Fibroblast of lung (primary cell): ENCODE results near the gene FAM136A. TPM values are rescaled to one million over a fixed set of nuclear protein-coding genes. Genes with fewer than 3 reads are reported as not detected.

Experiments
- DNase-seq, 2 donors: peaks; one replicate each; pipeline versions ENCODE4 v3.0.0 to v3.0.0-alpha.2; 2010; ENCODE audit warnings: low read depth in 2 of 2
- H2AFZ ChIP-seq: 2 replicates; pipeline ENCODE4 v1.5.1; 2012; ENCODE audit warnings: low read length, control low read depth, inconsistent platforms
- H3K27ac ChIP-seq: 2 replicates; pipeline ENCODE4 v1.5.1; 2011; ENCODE audit warnings: low read length, control low read depth; ENCODE audit not compliant: insufficient read depth
- H3K27me3 ChIP-seq: 2 replicates; pipeline ENCODE4 v1.5.1; 2011; ENCODE audit warnings: mild to moderate bottlenecking, low read length; ENCODE audit not compliant: control insufficient read depth, insufficient read depth
- H3K36me3 ChIP-seq: 2 replicates; pipeline ENCODE4 v1.5.1; 2011; ENCODE audit warnings: low read length; ENCODE audit not compliant: control insufficient read depth, insufficient read depth
- H3K4me1 ChIP-seq: 2 replicates; pipeline ENCODE4 v1.5.1; 2011; ENCODE audit warnings: low read length; ENCODE audit not compliant: control insufficient read depth, insufficient read depth; ENCODE audit errors: extremely low read depth
- H3K4me2 ChIP-seq: 2 replicates; pipeline ENCODE4 v1.5.1; 2011; ENCODE audit warnings: low read length, control low read depth; ENCODE audit not compliant: insufficient read depth; ENCODE audit errors: extremely low read depth
- H3K4me3 ChIP-seq, 4 experiments: fragments of 200-600 bp in 1 of 4; sonication (generic) in 1 of 4; replicated peaks in 1 of 4; 2 replicates each; pipeline ENCODE4 v1.5.1; 2011 to 2016; ENCODE audit warnings: low read length in 4 of 4, low read depth in 3 of 4, mild to moderate bottlenecking in 3 of 4, control low read depth in 2 of 4, inconsistent platforms in 1 of 4, mixed read lengths in 1 of 4; ENCODE audit not compliant: insufficient read depth in 1 of 4; ENCODE audit errors: control extremely low read depth in 1 of 4
- H3K79me2 ChIP-seq: 2 replicates; pipeline ENCODE4 v1.5.1; 2012; ENCODE audit warnings: mild to moderate bottlenecking, low read length, inconsistent platforms; ENCODE audit not compliant: control insufficient read depth, insufficient read depth
- H3K9ac ChIP-seq: 2 replicates; pipeline ENCODE4 v1.5.1; 2011; ENCODE audit warnings: mild to moderate bottlenecking, low read length, control low read depth; ENCODE audit not compliant: insufficient read depth
- H3K9me3 ChIP-seq: 2 replicates; pipeline ENCODE4 v1.5.1; 2012; ENCODE audit warnings: low read depth, low read length; ENCODE audit not compliant: control insufficient read depth, insufficient read depth
- H4K20me1 ChIP-seq: 2 replicates; pipeline ENCODE4 v1.5.1; 2011; ENCODE audit warnings: low read length; ENCODE audit not compliant: control insufficient read depth, insufficient read depth; ENCODE audit errors: extremely low read depth
- CTCF ChIP-seq, 2 donors: IDR thresholded peaks in 1 of 2; conservative IDR thresholded peaks in 1 of 2; 1 replicate in 1 of 2; 2 replicates in 1 of 2; pipeline ENCODE4 v1.5.1; 2011 to 2012; ENCODE audit warnings: low read length in 2 of 2, control low read depth in 1 of 2, inconsistent platforms in 1 of 2, low read depth in 1 of 2, mild to moderate bottlenecking in 1 of 2
- EZH2 ChIP-seq: IDR thresholded peaks from 2 replicates; pipeline ENCODE4 v1.5.1; 2012; ENCODE audit warnings: low read length, control low read depth, mild to moderate bottlenecking; ENCODE audit errors: missing control alignments
- polyA plus RNA-seq, 2 donors: library from polyadenylated mRNA; depleted of rRNA in 1 of 2; stranded (reverse) in 1 of 2; unstranded in 1 of 2; fragments of >200 nt; gene quantifications; 2 replicates each; pipeline ENCODE4 v1.2.1, GENCODE V29; 2011 to 2012; ENCODE audit warnings: missing spikeins in 1 of 2
- total RNA-seq: library from RNA; depleted of rRNA; stranded (reverse); fragments of >200 nt; gene quantifications from 2 replicates; pipeline ENCODE4 v1.2.1, GENCODE V29; 2014

The FAM136A gene
- total and polyA plus RNA-seq, 2 donors (not counting 1 experiment from before 2014, with no cell fraction given), result 15.7 to 31.2 TPM

GRCh38 chr2:70255637-70256314 lies 46.1 kb downstream of the FAM136A start:
- no peak for DNase-seq
- Histone ChIP-seq H3K9me3 (no peaks in the 10 kb centered on the region), H3K27me3 (no peaks in the 10 kb centered on the region), H4K20me1 (no peaks in the 10 kb centered on the region), H3K36me3 (no peaks in the 10 kb centered on the region), H3K4me1 (peaks cover 5% of the 10 kb centered on the region), H3K79me2 (no peaks in the 10 kb centered on the region), H3K27ac (no peak overlapping the region), H3K4me2 (no peak overlapping the region), H2AFZ (no peak overlapping the region), H3K9ac (no peak overlapping the region), H3K4me3 (no peak overlapping the region)
- TF ChIP-seq EZH2 (no peak), CTCF (conservative IDR thresholded peaks at IDR 0.05 in 1 of 2, IDR thresholded peaks at IDR 0.05 in 1 of 2; ENCODE audit: low read depth in 1 of 2, low read length in 2 of 2) (no peak)

GRCh38 chr2:70250434-70250833 lies 51.4 kb downstream of the FAM136A start:
- no peak overlapping the region for H3K4me3 ChIP-seq
- TF ChIP-seq EZH2, result no peak
- no peak for TF ChIP-seq CTCF (conservative IDR thresholded peaks at IDR 0.05 in 1 of 2, IDR thresholded peaks at IDR 0.05 in 1 of 2; ENCODE audit: low read depth in 1 of 2, low read length in 2 of 2)
- no peaks in the 10 kb centered on the region for H3K36me3 ChIP-seq
- no peaks in the 10 kb centered on the region for H4K20me1 ChIP-seq
- no peak for DNase-seq
- no peak overlapping the region for H3K4me2 ChIP-seq
- peaks cover 29% of the 10 kb centered on the region for H3K79me2 ChIP-seq
- H3K27ac ChIP-seq, result no peak overlapping the region
- no peaks in the 10 kb centered on the region for H3K27me3 ChIP-seq
- no peaks in the 10 kb centered on the region for H3K4me1 ChIP-seq
- no peak overlapping the region for H2AFZ ChIP-seq
- no peak overlapping the region for H3K9ac ChIP-seq
- H3K9me3 ChIP-seq, result no peaks in the 10 kb centered on the region

- peak within 1 kb of the TSS; percentile 98 for H3K9ac ChIP-seq
- no peaks in the 10 kb centered on the region for H4K20me1 ChIP-seq
- peak; percentile 94 to 98 for DNase-seq
- peak within 1 kb of the TSS; percentile 86 to 100 (median 92) for H3K4me3 ChIP-seq
- no peaks in the 10 kb centered on the region for H3K9me3 ChIP-seq
- H3K27me3 ChIP-seq, result no peaks in the 10 kb centered on the region
- H3K27ac ChIP-seq, result peak within 1 kb of the TSS; percentile 96
- peaks cover 49% of the 10 kb centered on the region for H3K79me2 ChIP-seq
- no peaks in the 10 kb centered on the region for H3K36me3 ChIP-seq
- no peaks in the 10 kb centered on the region for H3K4me1 ChIP-seq
- TF ChIP-seq CTCF (conservative IDR thresholded peaks at IDR 0.05 in 1 of 2, IDR thresholded peaks at IDR 0.05 in 1 of 2; ENCODE audit: low read depth in 1 of 2, low read length in 2 of 2) (no peak), EZH2 (no peak)
- peak within 1 kb of the TSS; percentile 84 for H3K4me2 ChIP-seq
- H2AFZ ChIP-seq, result peak within 1 kb of the TSS; percentile 88
Measured at GRCh38 chr2:70248181-70248847, 53.6 kb downstream of the FAM136A start, which contains the start of gene TIA1. Gene TIA1, minus strand, starts transcription at chr2:70248628. Its CDS starts 198 bp downstream, at chr2:70248430.
